HG03342 (cell line): ENCODE results near the gene NAT14.
A peak's percentile ranks its signal among the peaks of the same experiment; 100 is the strongest.
"Not testable (repeated sequence)": the region's sequence is repeated elsewhere in the genome, so short reads cannot be mapped to it uniquely, and the experiment has no call there.

Experiments
- ATAC-seq: cut with Tn5 transposase; IDR thresholded peaks from one replicate; pipeline ENCODE4 v1.9.1; 2021; ENCODE audit warnings: mild to moderate bottlenecking, moderate library complexity; ENCODE audit not compliant: unreplicated experiment

Gene NAT14, protein sequence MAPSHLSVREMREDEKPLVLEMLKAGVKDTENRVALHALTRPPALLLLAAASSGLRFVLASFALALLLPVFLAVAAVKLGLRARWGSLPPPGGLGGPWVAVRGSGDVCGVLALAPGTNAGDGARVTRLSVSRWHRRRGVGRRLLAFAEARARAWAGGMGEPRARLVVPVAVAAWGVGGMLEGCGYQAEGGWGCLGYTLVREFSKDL

GRCh38 chr19:55484593-55485438 lies at the start of gene NAT14:
NAT14 (plus strand) TSS chr19:55485188; CDS start chr19:55485709, 521 bp downstream.
- peak; percentile 54 for ATAC-seq

- no peak for ATAC-seq
Observed at GRCh38 chr19:55436847-55437246, 48.1 kb upstream of the NAT14 start.

DNA sequence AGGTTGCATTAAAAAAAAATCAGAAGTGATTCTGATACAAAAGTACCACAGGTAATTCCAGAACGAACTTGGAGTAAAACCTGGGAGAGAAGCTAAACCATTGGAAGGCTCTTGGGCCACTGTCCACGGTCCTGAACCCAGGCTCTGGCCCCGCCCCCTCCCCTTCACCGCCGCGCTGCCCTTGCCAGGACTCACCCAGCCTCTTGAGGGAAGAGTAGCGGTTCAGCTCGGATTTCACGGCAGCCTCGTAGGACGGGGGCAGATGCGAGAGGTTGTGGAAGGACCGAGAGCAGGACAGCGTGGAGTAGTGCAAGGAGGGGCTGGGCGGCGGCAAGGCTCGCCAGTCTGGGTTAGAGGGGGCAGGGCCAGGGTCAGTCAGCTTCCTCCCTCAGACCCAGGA lies 47.6 kb upstream of the NAT14 start:
- no peak for ATAC-seq

GRCh38 chr19:55439052-55439451 lies 45.9 kb upstream of the NAT14 start:
- ATAC-seq: no peak

DNA sequence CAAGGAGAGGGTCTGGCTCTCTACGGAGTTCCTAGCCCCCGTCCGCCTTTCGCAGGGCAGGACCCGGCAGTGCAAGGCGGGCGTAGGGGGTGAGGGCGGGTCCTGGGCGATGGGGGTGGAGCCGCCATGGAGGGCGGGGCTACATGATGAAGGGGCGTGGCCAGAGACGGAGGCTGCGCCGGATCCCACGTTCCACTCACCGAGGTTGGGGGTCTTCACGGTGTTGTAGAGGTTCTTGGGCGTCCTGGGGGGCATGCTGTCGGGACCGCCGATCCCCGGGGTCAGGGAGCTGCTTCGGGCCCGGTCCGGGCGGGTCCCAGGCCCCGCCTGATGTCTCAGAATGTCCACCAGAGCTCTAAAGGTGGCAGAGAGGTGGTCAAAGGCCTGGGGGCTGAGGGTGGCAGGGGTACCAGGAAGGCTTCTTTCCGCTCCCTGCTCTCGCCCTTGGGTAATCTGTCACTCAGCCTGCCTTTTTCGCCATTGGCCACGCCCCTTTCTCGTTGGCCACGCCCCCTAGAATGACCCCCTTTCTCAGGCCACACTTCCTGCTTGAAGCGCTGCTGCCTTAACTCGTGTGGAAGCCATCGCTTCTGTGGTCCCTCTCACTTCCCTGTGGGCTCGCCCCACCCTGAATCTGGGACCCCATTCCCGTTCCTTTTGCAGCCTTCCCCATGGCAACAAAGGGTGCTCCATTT lies 44.4 kb upstream of the NAT14 start:
- ATAC-seq: no peak

GRCh38 chr19:55441319-55441691 lies 43.7 kb upstream of the NAT14 start:
- ATAC-seq: no peak

DNA sequence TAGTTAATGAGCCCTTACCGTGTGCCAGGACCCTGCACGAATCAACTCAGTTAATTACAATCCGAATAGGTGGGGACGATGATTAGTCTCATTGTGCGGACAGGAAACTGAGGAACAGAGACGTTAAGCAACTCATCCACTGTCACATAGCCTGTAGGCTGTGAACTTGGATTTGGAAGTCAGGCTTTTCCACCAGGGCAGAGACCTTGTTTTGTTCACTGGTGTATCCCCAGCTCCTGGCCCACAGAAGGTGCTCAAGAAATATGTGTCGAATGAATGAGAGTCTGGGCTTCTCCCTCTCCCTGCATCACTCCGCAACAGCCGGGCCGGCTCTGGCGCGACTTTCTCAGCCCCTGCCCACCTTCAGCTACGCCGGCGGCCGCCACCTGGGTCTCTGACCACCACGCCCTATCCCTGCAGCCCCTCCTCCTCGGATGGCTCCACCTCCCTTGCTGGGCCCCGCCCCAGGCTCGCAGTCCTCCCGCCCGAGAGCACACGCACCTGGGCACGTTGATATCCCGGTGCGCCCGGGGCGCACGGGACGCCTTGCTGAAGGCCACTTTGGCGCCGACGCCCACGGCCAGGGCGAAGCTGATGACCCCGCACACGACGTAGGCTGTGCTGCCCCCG lies 43.2 kb upstream of the NAT14 start:
- ATAC-seq: no peak

DNA sequence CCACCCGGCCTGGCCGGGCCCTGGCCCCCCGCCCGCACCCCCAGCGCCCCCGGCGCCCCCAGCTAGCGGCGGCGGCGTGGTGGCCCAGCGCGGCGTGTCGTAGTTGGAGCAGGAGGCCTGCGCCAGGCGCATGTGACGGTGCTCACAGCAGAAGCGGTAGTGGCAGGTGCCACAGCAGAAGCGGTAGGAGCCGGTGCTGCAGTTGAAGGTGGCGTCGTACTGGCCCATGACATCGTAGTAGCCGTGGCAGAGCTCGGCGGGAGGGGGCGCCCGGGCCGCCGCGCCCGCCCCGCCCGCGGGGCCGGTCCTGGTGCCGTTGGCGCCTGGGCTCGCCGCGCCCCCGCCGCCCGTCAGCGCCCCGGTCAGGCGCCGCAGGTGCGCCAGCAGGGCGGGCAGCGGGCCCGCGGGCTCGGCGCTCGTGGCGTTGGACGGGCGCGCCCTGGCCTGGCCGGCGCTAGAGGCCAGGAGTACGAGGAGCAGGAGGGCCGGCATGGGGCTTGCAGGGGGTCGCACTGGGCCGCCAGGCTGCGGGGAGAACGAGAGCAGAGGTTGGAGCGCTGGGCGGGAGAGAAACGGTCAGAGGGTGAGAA lies 42.5 kb upstream of the NAT14 start:
- ATAC-seq: no peak

- no peak for ATAC-seq
Observed at GRCh38 chr19:55443045-55443823, 41.8 kb upstream of the NAT14 start, which contains the start of gene SHISA7. SHISA7 (minus strand) TSS chr19:55443300; CDS start chr19:55442863, 437 bp downstream.

DNA sequence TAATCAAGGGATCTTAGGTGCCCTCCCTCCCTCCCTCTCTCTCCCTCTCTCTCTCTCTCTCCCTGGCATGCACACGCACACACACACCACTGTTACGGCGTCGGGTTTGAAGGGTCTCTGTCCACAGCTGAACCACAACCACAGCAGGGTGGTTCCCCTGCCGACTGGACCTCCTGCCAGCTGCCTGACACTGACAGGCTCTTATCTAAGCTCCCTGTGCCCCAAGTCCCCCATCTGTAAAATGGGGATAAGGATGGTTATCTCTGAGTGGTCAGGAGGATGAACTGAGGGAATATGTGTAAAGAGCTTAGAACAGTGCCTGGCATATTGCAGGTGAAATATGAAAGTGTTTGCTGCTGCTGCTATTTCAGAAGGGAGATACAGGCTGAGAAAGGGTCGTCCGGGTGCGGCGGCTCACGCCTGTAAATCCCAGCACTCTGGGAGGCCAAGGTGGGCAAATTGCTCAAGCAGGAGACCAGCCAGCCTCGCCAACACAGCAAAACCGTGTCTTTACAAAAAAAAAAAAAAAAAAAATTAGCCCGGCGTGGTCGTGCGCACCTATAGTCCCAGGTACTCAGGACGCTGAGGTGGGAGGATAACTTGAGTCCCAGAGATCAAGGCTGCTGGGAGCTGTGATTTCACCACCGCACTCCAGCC lies 41.0 kb upstream of the NAT14 start:
- ATAC-seq: no peak

GRCh38 chr19:55444646-55445045 lies 40.3 kb upstream of the NAT14 start:
- ATAC-seq: no peak

DNA sequence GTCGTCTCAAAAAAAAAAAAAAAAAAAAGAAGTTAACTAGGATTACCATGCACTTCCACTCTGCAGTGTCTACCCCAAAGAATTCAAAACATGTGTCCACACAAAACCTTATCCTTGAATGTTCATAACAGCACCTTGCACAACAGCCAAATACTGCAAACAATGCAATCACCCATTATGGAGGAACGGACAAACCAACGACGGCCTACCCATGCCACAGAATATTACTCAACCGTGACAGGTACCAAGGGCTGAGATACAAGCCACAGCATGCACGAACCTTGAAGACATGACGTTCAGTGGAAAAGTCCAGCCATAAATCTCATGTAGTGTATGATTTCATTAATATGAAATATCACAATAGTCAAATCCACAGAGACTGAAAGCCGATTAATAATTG lies 38.9 kb upstream of the NAT14 start:
- ATAC-seq: no peak

DNA sequence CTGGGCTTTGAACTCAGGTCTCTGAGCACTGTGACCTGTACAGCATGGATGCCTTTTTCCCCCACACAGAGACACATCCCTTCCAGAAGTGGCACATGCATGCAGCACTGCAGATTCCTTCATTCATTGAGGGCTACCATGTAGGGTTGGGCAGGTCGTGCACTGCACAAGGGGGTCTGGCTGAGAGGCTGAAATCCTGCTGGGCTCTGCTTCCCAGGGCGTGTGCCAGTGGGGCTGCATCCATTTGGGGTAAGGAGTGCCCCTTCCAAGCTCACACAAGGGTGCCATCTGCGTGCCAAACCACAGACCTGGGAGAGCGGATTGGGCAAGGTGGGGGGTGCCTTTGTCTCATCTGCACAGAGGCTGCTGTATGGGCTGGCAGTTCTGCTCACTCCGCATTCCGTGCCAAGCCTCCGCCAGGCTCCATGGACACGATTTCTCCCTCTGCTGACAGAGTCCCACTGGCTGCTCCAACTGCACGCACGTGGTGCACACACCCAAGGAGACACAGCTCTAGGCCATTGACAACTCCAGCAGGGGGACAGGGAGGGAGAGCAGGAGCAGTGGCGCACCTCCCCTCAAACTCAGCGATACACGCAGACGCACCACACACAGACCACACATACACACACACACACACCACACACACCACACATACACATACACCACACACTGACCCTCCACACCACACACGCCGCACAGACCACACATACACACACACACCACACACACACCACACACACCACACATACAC lies 37.4 kb upstream of the NAT14 start:
- no peak for ATAC-seq

- not testable (repeated sequence) for ATAC-seq
Observed at GRCh38 chr19:55448175-55448490, 36.9 kb upstream of the NAT14 start.

DNA sequence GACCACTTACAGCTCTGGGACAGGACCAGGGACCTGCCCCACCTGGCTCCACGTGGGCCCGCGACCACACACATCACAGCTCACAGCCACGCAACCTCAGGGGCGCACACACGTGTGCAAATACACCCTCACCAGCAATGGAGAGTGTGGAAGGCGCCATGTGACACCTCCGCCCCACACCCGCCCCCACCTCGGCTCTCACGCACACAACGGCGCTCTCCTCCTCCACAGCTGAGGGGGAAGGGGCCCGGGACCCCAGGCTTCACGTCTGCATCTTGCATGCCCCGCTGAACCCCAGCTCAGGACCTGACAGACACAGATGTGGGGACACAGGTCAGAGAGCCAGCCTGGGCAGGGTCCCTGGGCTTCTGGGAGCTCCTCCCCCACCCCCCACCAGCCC lies 35.5 kb upstream of the NAT14 start:
- ATAC-seq: no peak

- no peak for ATAC-seq
Observed at GRCh38 chr19:55451163-55451964, 33.6 kb upstream of the NAT14 start.

DNA sequence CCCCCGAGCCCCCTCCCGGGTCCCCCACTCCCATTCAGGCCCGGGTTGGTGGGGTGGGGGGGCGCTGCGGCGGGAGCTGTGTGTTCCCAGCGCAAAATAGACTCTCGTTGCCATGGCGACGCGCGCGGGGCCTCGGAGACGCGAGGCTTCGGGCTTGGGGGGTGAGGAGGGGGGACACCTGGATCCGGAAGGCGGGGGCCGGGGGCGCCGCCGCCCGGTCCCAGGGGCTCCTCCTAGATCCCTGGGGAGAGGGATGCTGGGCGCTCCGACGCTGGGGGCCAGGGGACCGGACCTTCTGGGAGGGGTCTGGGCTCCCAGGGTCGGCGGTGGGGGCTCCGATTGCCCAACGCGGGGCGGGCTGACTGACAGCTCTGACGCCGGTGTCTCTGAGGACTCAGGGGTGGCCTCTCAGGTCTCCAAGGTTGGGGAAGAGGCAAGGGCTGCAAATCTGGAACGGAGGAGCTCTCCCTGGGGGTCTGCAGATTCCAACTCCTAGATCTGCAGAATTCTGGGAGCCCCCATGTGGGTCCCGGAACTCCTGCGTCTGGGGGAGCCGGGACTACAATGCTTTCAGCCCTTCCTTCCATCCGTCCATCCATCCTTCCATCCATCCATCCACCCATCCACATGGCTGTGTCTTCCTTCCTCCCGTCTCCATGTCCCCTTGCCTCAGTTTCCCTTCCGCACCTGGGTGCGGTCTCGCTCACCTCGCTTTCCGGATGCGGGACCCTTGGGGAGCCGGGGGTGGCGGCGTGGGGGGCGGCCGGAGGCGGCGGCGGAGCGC lies 32.8 kb upstream of the NAT14 start:
- ATAC-seq: no peak
